H1 (cell line): Measurements from ENCODE around the gene ADSS1. TPM values are rescaled to one million over a fixed set of nuclear protein-coding genes. Genes with fewer than 3 reads are reported as not detected.

Source experiments
- CREB1 ChIP-seq: IDR thresholded peaks from 2 replicates; pipeline ENCODE4 v1.6.1; 2012; ENCODE audit warnings: inconsistent platforms
- HDAC6 ChIP-seq: IDR thresholded peaks from one replicate; pipeline ENCODE4 v1.7.1; 2012; ENCODE audit warnings: low read depth, mild to moderate bottlenecking, inconsistent platforms, low read length, moderate library complexity
- KDM4A ChIP-seq: IDR thresholded peaks from one replicate; pipeline ENCODE4 v1.7.1; 2012; ENCODE audit warnings: low read depth, mild to moderate bottlenecking, moderate library complexity, low read length, inconsistent platforms; ENCODE audit not compliant: severe bottlenecking
- RAD21 ChIP-seq, 2 experiments: IDR thresholded peaks in 1 of 2; conservative IDR thresholded peaks in 1 of 2; 2 replicates each; pipeline ENCODE4 v1.6.1; 2011; ENCODE audit warnings: low read depth in 2 of 2, low read length in 2 of 2, improper control_type of control experiment in 1 of 2, inconsistent platforms in 1 of 2, mild to moderate bottlenecking in 1 of 2, moderate library complexity in 1 of 2
- RFX5 ChIP-seq: IDR thresholded peaks from 2 replicates; pipeline ENCODE4 v1.6.1; 2011; ENCODE audit warnings: low read depth, low read length, improper control_type of control experiment, borderline replicate concordance
- SP2 ChIP-seq: IDR thresholded peaks from 2 replicates; pipeline ENCODE4 v1.6.1; 2012; ENCODE audit warnings: mild to moderate bottlenecking, low read length, inconsistent platforms
- SP4 ChIP-seq: IDR thresholded peaks from 2 replicates; pipeline ENCODE4 v1.6.1; 2012; ENCODE audit warnings: low read length, inconsistent platforms
- SRF ChIP-seq: IDR thresholded peaks from 2 replicates; pipeline ENCODE4 v1.6.1; 2011; ENCODE audit warnings: mild to moderate bottlenecking, low read depth, low read length, moderate library complexity
- TAF1 ChIP-seq: IDR thresholded peaks from 2 replicates; pipeline ENCODE4 v1.6.1; 2011; ENCODE audit warnings: mild to moderate bottlenecking, low read depth, low read length
- TAF7 ChIP-seq: optimal IDR thresholded peaks from 2 replicates; pipeline ENCODE3; 2011; ENCODE audit warnings: low read depth, mild to moderate bottlenecking, inconsistent platforms, low read length, moderate library complexity, borderline replicate concordance
- TBP ChIP-seq: IDR thresholded peaks from 2 replicates; pipeline ENCODE4 v1.6.1; 2011; ENCODE audit warnings: low read depth, low read length, improper control_type of control experiment
- polyA plus RNA-seq, 7 experiments: library from polyadenylated mRNA; depleted of rRNA in 3 of 7; stranded (reverse) in 5 of 7; unstranded in 2 of 7; fragments of >200 nt in 5 of 7; fragments of 200-250 nt in 2 of 7; gene quantifications; 1 replicate in 5 of 7; 2 replicates in 1 of 7; 4 replicates in 1 of 7; pipeline versions ENCODE4 v1.2.1 to v1.2.3, GENCODE V29; 2011 to 2013; ENCODE audit warnings: missing spikeins in 2 of 7, mixed read lengths in 2 of 7
- total RNA-seq: library from RNA; stranded (reverse); fragmentation: NEBNext Ultra II Directional; extraction: Animal tissue kit (Norgen Biotek cat#: 25700); gene quantifications from 2 replicates; pipeline ENCODE4 v1.2.1, GENCODE V29; 2021
- TF ChIP-seq, protein P1 (sequence below): fragments of 300-600 bp; sonication (generic); IDR thresholded peaks from 2 replicates; pipeline ENCODE4 v1.7.1; 2012; ENCODE audit warnings: low read length, moderate library complexity, mild to moderate bottlenecking, inconsistent platforms; ENCODE audit not compliant: insufficient replicate concordance
- TF ChIP-seq, protein P2 (sequence below): IDR thresholded peaks from 2 replicates; pipeline ENCODE4 v1.6.1; 2012; ENCODE audit warnings: inconsistent platforms

Gene ADSS1
- total and polyA plus RNA-seq, 2 of the 8 experiments (the other 6 are each of a cell fraction or from before 2014, with no cell fraction given): 7.1 to 7.9 TPM

DNA sequence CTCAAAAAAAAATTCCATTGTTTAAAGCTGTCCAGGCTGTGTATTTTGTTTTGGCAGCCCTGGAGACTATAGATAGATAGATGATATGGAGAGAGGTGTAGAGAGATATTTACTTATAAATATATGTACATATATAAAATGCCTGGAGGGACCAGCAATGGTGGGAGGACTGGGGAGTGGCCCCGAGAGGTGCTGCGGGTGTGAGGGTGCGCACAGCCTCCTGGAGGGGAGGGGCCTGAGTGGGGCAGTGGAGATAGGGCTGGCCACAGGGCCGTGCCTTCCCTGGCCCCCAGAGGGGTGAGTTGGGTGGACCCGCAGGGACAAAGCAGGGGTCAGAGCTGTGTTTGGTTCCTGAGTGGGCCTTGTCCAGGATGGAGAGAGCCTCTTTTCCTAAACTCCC is 6.5 kb downstream of the ADSS1 start (continued):
- TF ChIP-seq, protein P1, sequence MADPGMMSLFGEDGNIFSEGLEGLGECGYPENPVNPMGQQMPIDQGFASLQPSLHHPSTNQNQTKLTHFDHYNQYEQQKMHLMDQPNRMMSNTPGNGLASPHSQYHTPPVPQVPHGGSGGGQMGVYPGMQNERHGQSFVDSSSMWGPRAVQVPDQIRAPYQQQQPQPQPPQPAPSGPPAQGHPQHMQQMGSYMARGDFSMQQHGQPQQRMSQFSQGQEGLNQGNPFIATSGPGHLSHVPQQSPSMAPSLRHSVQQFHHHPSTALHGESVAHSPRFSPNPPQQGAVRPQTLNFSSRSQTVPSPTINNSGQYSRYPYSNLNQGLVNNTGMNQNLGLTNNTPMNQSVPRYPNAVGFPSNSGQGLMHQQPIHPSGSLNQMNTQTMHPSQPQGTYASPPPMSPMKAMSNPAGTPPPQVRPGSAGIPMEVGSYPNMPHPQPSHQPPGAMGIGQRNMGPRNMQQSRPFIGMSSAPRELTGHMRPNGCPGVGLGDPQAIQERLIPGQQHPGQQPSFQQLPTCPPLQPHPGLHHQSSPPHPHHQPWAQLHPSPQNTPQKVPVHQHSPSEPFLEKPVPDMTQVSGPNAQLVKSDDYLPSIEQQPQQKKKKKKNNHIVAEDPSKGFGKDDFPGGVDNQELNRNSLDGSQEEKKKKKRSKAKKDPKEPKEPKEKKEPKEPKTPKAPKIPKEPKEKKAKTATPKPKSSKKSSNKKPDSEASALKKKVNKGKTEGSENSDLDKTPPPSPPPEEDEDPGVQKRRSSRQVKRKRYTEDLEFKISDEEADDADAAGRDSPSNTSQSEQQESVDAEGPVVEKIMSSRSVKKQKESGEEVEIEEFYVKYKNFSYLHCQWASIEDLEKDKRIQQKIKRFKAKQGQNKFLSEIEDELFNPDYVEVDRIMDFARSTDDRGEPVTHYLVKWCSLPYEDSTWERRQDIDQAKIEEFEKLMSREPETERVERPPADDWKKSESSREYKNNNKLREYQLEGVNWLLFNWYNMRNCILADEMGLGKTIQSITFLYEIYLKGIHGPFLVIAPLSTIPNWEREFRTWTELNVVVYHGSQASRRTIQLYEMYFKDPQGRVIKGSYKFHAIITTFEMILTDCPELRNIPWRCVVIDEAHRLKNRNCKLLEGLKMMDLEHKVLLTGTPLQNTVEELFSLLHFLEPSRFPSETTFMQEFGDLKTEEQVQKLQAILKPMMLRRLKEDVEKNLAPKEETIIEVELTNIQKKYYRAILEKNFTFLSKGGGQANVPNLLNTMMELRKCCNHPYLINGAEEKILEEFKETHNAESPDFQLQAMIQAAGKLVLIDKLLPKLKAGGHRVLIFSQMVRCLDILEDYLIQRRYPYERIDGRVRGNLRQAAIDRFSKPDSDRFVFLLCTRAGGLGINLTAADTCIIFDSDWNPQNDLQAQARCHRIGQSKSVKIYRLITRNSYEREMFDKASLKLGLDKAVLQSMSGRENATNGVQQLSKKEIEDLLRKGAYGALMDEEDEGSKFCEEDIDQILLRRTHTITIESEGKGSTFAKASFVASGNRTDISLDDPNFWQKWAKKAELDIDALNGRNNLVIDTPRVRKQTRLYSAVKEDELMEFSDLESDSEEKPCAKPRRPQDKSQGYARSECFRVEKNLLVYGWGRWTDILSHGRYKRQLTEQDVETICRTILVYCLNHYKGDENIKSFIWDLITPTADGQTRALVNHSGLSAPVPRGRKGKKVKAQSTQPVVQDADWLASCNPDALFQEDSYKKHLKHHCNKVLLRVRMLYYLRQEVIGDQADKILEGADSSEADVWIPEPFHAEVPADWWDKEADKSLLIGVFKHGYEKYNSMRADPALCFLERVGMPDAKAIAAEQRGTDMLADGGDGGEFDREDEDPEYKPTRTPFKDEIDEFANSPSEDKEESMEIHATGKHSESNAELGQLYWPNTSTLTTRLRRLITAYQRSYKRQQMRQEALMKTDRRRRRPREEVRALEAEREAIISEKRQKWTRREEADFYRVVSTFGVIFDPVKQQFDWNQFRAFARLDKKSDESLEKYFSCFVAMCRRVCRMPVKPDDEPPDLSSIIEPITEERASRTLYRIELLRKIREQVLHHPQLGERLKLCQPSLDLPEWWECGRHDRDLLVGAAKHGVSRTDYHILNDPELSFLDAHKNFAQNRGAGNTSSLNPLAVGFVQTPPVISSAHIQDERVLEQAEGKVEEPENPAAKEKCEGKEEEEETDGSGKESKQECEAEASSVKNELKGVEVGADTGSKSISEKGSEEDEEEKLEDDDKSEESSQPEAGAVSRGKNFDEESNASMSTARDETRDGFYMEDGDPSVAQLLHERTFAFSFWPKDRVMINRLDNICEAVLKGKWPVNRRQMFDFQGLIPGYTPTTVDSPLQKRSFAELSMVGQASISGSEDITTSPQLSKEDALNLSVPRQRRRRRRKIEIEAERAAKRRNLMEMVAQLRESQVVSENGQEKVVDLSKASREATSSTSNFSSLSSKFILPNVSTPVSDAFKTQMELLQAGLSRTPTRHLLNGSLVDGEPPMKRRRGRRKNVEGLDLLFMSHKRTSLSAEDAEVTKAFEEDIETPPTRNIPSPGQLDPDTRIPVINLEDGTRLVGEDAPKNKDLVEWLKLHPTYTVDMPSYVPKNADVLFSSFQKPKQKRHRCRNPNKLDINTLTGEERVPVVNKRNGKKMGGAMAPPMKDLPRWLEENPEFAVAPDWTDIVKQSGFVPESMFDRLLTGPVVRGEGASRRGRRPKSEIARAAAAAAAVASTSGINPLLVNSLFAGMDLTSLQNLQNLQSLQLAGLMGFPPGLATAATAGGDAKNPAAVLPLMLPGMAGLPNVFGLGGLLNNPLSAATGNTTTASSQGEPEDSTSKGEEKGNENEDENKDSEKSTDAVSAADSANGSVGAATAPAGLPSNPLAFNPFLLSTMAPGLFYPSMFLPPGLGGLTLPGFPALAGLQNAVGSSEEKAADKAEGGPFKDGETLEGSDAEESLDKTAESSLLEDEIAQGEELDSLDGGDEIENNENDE: no peak
- no peak for TF ChIP-seq TBP
- TF ChIP-seq SRF: no peak
- no peak for TF ChIP-seq HDAC6
- no peak for TF ChIP-seq TAF1
- no peak for TF ChIP-seq SP2
- TF ChIP-seq RAD21 (IDR thresholded peaks at IDR 0.05 in 1 of 2, conservative IDR thresholded peaks at IDR 0.05 in 1 of 2; ENCODE audit: low read depth in 2 of 2, low read length in 2 of 2): no peak
- TF ChIP-seq KDM4A: no peak
- TF ChIP-seq RFX5: no peak
- TF ChIP-seq CREB1: no peak
- TF ChIP-seq, protein P2, sequence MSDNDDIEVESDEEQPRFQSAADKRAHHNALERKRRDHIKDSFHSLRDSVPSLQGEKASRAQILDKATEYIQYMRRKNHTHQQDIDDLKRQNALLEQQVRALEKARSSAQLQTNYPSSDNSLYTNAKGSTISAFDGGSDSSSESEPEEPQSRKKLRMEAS: no peak
- no peak for TF ChIP-seq SP4
- no peak for TF ChIP-seq TAF7
